ENCODE data around the gene AKR1C2. TPM values are rescaled to one million over a fixed set of nuclear protein-coding genes. Genes with fewer than 3 reads are reported as not detected.
"Not testable (repeated sequence)": the region's sequence is repeated elsewhere in the genome, so short reads cannot be mapped to it uniquely, and the experiment has no call there.

The AKR1C2 gene
- total RNA-seq, 1 experiment from 2014 or later = 0.18 TPM

DNA sequence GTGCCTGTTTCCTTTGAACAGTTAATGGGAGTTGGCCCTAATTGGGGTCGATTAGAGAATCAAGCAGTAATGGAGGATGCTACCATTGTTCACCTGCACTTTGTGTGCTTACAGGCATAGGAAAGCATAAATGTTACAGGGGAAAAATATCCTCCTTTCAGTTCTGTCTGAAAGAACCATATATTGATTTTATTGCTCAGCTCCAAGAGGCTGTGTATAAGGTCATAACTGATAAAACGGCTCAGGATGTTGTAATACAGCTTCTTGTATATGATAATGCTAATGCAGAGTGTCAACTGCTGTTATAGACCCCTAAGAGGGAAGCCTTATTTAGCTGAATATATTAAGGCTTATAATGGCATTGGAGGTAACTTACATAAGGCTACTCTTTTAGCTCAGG, 32.9 kb upstream of the AKR1C2 start:
- H3K9me3 ChIP-seq (replicated peaks) = peaks cover 4% of the 10 kb centered on the region; the same call in 1 of the 2 replicates
- no peak for DNase-seq (ENCODE audit: low read depth in 1 of 2, low spot score in 2 of 2)
- no peak overlapping the region for H3K4me3 ChIP-seq
- no peaks in the 10 kb centered on the region for H3K4me1 ChIP-seq (replicated peaks)
- H3K36me3 ChIP-seq = no peaks in the 10 kb centered on the region
- H3K27me3 ChIP-seq (replicated peaks) = no peaks in the 10 kb centered on the region
- no peak overlapping the region for H3K27ac ChIP-seq

DNA sequence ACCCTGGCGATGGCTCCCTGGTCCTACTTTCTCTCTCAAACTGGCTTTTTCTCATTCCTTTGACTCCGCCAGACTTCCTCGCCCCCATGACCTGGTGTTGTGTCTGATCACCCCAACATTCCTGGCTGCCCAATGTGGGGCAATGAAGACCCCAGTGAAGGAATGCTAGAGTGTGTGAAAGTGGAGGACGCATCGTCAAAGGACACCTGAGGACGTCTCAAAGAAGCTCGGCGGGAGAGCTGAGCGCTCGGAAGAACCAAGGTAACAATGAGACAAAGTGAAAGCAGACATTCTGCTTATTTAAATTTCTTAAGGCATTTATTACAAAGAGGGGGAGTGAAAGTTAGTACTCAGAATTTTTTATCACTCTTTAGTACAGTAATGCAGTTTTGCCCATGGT, 31.7 kb upstream of the AKR1C2 start:
- DNase-seq (ENCODE audit: low read depth in 1 of 2, low spot score in 2 of 2) = no peak
- H3K4me3 ChIP-seq = no peak overlapping the region
- no peaks in the 10 kb centered on the region for H3K36me3 ChIP-seq
- no peaks in the 10 kb centered on the region; the same call in 1 of the 2 replicates for H3K9me3 ChIP-seq (replicated peaks)
- no peaks in the 10 kb centered on the region for H3K4me1 ChIP-seq (replicated peaks)
- H3K27me3 ChIP-seq (replicated peaks) = no peaks in the 10 kb centered on the region
- no peak overlapping the region for H3K27ac ChIP-seq

DNA sequence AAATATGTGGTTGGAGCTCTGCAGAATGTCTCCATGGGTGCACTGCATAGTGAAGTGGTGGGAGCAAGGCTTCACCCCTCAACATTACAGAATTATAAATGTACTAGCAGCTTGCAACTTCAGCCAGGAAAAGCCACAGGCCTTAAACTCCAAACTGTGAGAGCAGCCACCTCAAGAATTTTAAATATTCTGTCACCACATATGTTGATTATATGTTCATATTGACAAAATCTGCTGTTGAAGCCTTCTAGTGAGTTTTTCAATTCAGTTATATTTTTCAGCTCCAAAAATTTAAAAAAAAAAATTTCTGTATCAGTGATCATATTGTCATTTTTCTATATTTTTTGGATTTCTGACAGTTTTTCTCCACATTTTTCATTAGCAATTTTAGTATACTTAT, 30.9 kb upstream of the AKR1C2 start:
- Histone ChIP-seq H3K4me1 (replicated peaks) (no peaks in the 10 kb centered on the region), H3K27ac (no peak overlapping the region), H3K36me3 (no peaks in the 10 kb centered on the region), H3K27me3 (replicated peaks) (no peaks in the 10 kb centered on the region), H3K4me3 (no peak overlapping the region), H3K9me3 (replicated peaks) (no peaks in the 10 kb centered on the region)
- no peak for DNase-seq (ENCODE audit: low read depth in 1 of 2, low spot score in 2 of 2)

DNA sequence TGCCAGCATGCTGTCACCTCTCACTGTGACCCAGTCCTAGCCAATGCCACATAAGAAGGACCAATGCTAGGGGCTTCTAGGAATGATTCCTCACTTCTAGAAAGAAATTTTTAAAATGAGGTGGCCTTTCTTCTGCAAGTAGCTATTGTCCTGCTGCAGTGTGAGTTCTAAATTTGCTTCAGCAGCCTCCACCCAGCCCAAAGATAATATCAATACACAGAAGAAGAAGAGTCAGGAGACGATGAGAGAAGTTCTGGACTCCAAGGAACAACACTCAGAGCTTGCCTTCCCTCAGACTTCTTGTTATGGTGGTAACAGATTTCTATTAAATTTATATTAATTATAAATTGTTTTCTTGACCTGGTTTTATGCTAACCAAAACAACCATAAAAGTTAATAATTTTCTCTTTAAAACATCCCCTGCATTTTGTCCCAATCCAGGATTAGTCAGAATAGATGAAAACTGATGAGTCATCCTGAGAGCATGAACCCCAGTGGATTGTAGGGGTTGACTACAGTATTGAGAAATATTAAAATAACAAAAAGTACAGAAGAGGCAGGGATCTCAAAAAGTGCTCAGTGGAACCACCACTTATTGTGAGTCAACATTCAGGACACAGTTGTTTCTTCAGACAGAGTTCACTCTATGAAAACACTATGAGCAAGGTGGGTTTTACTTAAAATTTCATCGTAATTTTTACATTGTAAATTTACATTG, 29.6 kb upstream of the AKR1C2 start:
- Histone ChIP-seq H3K9me3 (replicated peaks) (no peaks in the 10 kb centered on the region), H3K27ac (no peak overlapping the region), H3K36me3 (no peaks in the 10 kb centered on the region), H3K4me3 (no peak overlapping the region), H3K27me3 (replicated peaks) (no peaks in the 10 kb centered on the region), H3K4me1 (replicated peaks) (no peaks in the 10 kb centered on the region)
- no peak for DNase-seq (ENCODE audit: low read depth in 1 of 2, low spot score in 2 of 2)

DNA sequence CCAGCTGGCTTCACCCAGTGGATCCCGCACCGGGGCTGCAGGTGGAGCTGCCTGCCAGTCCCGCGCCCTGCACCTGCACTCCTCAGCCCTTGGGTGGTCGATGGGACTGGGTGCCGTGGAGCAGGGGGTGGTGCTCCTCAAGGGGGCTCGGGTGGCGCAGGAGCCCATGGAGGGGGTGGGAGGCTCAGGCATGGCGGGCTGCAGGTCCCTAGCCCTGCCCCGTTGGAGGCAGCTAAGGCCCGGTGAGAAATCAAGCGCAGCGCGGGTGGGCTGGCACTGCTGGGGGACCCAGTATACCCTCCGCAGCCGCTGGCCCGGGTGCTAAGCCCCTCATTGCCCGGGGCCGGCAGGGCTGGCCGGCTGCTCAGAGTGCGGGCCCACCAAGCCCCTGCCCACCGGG, 28.8 kb upstream of the AKR1C2 start:
- H3K9me3 ChIP-seq (replicated peaks); H3K4me3 ChIP-seq; H3K4me1 ChIP-seq (replicated peaks); DNase-seq (ENCODE audit: low read depth in 1 of 2, low spot score in 2 of 2); H3K27me3 ChIP-seq (replicated peaks); H3K27ac ChIP-seq; H3K36me3 ChIP-seq: not testable (repeated sequence)

DNA sequence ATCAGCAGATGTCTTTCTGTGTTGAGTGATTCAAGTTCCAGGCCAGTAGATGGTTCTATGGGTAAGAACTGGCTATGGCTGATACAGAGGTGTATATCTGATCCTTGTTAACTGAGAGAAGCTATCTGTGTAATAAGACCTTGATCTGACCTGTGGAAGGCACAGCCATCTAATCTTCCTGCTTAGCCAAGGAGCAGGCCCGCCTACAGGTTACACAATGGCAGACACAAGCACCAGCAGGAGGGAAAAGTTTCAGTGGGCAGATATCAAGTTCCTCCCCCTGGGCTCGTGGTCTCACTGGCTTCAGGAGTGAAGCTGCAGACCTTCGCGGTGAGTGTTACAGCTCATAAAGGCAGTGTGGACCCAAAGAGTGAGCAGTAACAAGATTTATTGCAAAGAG, 27.9 kb upstream of the AKR1C2 start:
- not testable (repeated sequence) for H3K27ac ChIP-seq; H3K4me3 ChIP-seq; H3K9me3 ChIP-seq (replicated peaks); H3K4me1 ChIP-seq (replicated peaks); H3K27me3 ChIP-seq (replicated peaks); H3K36me3 ChIP-seq; DNase-seq (ENCODE audit: low read depth in 1 of 2, low spot score in 2 of 2)

DNA sequence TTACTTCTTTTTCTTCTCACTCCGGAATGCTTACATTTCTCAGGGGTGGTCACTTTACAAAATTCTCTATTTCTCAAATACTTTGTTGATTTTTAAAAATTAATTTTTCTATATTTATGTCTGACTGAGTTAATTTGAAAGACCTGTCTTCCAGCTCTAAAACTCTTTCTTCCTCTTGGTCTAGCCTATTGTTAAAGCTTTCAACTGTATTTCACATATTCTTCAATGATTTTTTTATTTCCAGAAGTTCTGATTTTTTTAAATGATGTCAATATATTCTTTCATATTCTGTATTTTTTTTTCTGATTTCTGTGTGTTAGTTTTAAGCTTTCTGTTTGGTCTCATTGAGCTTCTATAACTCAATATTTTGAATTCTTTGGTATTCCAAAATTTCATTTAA, 27.3 kb upstream of the AKR1C2 start:
- Histone ChIP-seq H3K4me3 (no peak overlapping the region), H3K4me1 (replicated peaks) (no peaks in the 10 kb centered on the region), H3K27me3 (replicated peaks) (no peaks in the 10 kb centered on the region), H3K9me3 (replicated peaks) (no peaks in the 10 kb centered on the region), H3K36me3 (no peaks in the 10 kb centered on the region), H3K27ac (no peak overlapping the region)
- DNase-seq (ENCODE audit: low read depth in 1 of 2, low spot score in 2 of 2) = no peak

DNA sequence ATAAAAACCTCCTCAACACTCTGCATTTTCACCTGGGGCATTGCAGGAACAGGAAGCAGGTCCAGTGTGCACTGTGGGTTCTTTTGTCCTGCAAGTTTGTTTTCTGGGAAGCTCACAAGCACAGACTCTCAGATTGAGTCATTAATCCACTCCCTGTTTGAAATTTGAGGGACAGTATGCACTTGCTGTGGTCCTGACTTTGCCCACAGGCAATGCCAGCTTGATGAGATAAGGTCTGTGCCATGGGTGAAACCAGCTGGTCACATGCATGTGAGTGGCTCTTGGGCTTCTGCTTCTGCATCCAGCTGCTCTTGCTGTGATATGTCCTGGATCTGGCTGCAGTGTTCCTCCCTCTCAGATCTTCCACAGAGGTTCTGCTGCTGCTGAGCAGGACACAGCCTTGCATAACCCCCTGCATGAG, 21.8 kb upstream of the AKR1C2 start:
- not testable (repeated sequence) for H3K4me1 ChIP-seq (replicated peaks); DNase-seq (ENCODE audit: low read depth in 1 of 2, low spot score in 2 of 2); H3K4me3 ChIP-seq; H3K27me3 ChIP-seq (replicated peaks); H3K27ac ChIP-seq; H3K9me3 ChIP-seq (replicated peaks); H3K36me3 ChIP-seq

DNA sequence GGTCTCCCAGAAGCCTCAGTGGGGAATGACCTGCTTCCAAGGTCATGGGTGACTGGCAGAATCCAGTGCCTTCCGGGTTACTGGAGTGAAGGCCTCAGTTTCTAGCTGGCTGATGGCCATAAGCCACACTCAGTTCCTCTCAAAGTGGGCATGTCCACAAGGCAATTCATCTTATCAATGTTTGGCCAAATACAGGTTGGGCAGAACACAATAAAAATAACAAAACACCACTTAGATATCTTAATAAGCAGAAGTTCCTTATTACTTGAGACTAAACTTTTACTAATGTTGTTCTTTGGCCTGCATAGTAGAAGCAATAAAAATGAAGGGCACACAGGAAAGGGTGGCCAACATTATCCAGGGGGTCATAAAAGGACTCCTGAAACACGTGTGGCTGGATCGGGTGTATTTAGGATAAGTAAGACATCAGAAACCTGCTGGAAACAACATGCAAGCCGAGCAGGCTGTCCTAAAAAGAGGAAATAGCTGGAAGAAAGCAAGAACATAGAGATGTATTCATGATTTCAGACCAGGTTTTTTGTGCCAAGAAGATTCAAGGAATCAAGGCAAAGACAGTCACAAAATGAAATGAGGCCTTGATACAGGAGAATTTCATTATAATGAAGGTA, 19.6 kb upstream of the AKR1C2 start:
- Histone ChIP-seq H3K27ac (no peak overlapping the region), H3K36me3 (no peaks in the 10 kb centered on the region), H3K27me3 (replicated peaks) (no peaks in the 10 kb centered on the region), H3K9me3 (replicated peaks) (no peaks in the 10 kb centered on the region), H3K4me1 (replicated peaks) (no peaks in the 10 kb centered on the region), H3K4me3 (no peak overlapping the region)
- no peak for DNase-seq (ENCODE audit: low read depth in 1 of 2, low spot score in 2 of 2)

DNA sequence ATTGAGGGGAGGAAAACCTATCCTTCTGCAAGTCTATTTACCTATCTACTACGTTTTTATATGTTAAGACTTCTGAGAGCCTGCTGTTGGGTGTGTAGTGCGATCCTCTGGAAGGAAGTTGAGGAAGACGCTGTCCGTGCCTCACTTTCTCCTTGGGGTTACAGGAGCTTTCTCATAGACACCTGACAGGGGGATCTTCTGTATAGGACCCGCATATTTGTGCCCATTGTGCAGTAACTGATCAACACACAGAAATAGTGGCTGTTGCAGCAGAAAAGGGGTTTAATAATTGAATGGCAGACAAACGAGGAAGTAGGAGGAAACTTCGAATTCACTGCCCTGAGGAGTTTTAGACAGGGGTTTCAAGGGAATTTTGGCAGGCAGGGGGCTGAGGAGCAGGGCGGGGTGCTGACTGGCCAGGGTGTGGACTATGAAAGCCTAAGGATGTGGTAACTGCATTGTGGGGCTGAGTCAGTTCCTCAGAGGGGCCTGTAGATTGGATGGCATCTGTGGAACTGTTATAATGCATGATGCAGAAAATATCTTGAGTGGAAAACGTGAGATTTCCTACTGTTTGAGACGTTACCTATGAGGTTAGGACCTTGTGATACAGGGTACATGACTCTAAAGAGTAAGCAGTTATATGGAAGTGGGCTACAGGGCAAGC, 18.1 kb upstream of the AKR1C2 start:
- H3K4me1 ChIP-seq (replicated peaks); H3K27ac ChIP-seq; H3K9me3 ChIP-seq (replicated peaks); H3K27me3 ChIP-seq (replicated peaks); H3K36me3 ChIP-seq; DNase-seq (ENCODE audit: low read depth in 1 of 2, low spot score in 2 of 2); H3K4me3 ChIP-seq: not testable (repeated sequence)

DNA sequence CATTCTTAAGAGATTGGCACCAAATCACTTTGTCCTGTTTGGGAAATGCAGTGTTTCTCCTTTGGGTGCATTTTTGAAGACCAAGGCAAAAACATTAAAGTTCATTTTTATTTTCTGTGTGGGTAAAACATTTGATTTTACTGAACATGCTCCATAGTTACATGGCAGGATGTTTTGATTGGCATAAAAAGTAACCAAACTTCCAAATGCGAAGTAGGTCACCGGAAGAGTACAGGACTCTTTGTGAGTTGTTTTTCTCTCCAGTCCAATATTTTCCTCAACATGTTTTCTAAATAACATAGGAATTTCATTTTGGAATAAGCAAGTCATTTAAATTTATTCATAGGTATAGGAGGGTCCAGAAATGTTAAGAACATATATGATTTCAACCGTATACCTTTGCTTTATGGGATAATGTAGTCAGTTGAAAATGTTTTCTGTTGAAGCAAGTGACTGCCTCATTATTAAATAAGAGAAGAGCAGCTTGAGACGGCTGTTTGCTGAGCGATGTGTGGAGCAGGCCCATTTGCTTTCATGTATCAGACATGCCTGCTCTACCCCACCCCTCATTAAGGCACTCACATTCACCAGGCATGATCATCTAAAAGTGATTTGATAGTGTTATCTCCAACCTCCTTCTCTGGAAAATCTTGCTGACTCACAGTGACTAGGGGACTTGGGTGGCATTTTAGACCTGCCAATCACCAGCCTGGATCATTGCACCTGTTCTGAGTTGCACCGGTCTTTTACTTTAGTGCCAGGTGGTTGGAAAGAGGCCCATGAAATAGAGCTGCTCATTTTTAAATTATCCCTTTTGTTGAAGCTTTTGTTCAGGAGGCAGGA, 16.3 kb upstream of the AKR1C2 start:
- H3K36me3 ChIP-seq; H3K27me3 ChIP-seq (replicated peaks); H3K4me3 ChIP-seq; H3K27ac ChIP-seq; H3K9me3 ChIP-seq (replicated peaks); H3K4me1 ChIP-seq (replicated peaks); DNase-seq (ENCODE audit: low read depth in 1 of 2, low spot score in 2 of 2): not testable (repeated sequence)

DNA sequence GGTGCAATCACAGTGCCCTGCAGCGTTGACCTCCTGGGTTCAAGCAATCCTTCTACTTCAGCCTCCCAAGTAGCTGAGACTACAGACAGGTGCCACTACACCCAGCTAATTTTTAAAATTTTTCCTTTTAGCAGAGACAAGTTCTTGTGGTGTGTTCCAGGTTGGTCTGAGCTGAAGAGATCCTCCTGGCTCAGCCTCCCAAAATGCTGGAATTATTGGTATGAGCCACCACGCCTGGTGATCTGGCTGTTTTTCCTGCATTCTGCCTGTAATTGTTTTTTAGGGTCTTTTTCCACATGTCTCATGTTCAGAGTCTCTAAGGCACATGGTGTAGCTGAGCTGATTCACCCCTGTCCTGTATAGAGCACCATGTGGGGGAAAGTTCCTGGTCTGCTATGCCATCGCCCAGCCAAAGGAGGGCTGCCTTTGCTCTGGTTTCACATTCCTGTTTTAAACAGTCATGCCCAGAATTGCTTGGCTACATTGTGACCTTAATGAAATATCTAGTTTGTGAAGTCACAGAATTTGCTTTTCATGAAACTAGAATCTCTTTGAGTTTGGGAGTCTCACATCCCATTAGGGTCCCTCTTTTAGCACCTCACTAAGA, 15.1 kb upstream of the AKR1C2 start:
- H3K36me3 ChIP-seq; H3K27ac ChIP-seq; H3K4me1 ChIP-seq (replicated peaks); H3K27me3 ChIP-seq (replicated peaks); H3K9me3 ChIP-seq (replicated peaks); DNase-seq (ENCODE audit: low read depth in 1 of 2, low spot score in 2 of 2); H3K4me3 ChIP-seq: not testable (repeated sequence)

DNA sequence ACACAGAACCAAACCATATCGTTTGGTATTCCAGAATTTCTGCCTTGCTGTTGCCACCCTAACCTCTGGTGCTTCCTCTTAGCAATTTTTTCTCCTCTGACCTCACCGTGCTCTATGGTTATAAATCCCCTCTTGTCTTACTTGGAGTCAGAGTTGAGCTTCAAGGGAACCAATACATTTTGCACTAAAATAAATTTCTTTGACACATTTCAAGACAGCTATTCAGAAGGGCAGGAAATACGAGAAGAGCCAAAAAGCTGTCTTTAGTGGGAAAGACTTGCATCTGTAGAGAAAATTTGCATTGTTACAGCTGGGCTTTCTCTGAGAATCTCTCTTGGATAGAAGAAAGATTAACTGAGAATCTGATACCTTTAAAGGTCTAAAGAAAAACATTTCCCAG, 14.5 kb upstream of the AKR1C2 start:
- Histone ChIP-seq H3K27me3 (replicated peaks) (no peaks in the 10 kb centered on the region), H3K4me1 (replicated peaks) (no peaks in the 10 kb centered on the region), H3K27ac (no peak overlapping the region), H3K36me3 (no peaks in the 10 kb centered on the region), H3K4me3 (no peak overlapping the region), H3K9me3 (replicated peaks) (no peaks in the 10 kb centered on the region)
- no peak for DNase-seq (ENCODE audit: low read depth in 1 of 2, low spot score in 2 of 2)
